HepG2 (cell line): ENCODE data around the gene LRP2. TPM values are rescaled to one million over a fixed set of nuclear protein-coding genes. Genes with fewer than 3 reads are reported as not detected.

ENCODE experiments used
- ATAC-seq: fragments of 200-7000 bp; cut with Tn5 transposase; 3 replicates; pipeline ENCODE4 v1.9.1; 2020; ENCODE audit warnings: mild to moderate bottlenecking, moderate library complexity
- BruUV-seq: library from RNA; stranded (reverse); fragments of 400-500 nt; replicated peaks from 2 replicates; lab custom pipeline; 2021; lab: Mats Ljungman, UMichigan
- CTCF ChIA-PET: fragments of 300-600 bp; formaldehyde crosslinking; extraction: SDS; loops from one replicate; lab custom pipeline; 2021; ENCODE audit warnings: low total read pairs, inconsistent platforms, low intra/inter-chr PET ratio; lab: Yijun Ruan, JAX
- POLR2A ChIA-PET: fragments of 350-600 bp; sonication (Branson Sonifier 250); formaldehyde crosslinking; loops from one replicate; lab custom pipeline; 2020; ENCODE audit warnings: antibody characterized with exemption, inconsistent platforms; lab: Yijun Ruan, JAX
- DNase-seq: peaks from one replicate; pipeline ENCODE4 v3.0.0-alpha.2; 2015; ENCODE audit warnings: low spot score
- FAIRE-seq: peaks from 3 replicates; lab custom pipeline; 2011; peaks lifted over from hg19 to GRCh38; lab: Jason Lieb, UNC
- H2AFZ ChIP-seq: one replicate; pipeline ENCODE4 v1.6.1; 2011; ENCODE audit warnings: low read length, inconsistent platforms
- H3K27ac ChIP-seq: fragments of 300-600 bp; 3 replicates; pipeline ENCODE4 v1.8.0; 2011; ENCODE audit warnings: mixed run types, mild to moderate bottlenecking, mixed read lengths, low read length, inconsistent platforms; ENCODE audit not compliant: insufficient read depth; ENCODE audit errors: extremely low read length
- H3K27me3 ChIP-seq, 2 experiments: fragments of 200-600 bp in 1 of 2; 2 replicates in 1 of 2; 3 replicates in 1 of 2; pipeline versions ENCODE4 v1.6.0 to v1.8.0; 2011; ENCODE audit warnings: low read length in 2 of 2, mild to moderate bottlenecking in 2 of 2, moderate library complexity in 2 of 2, inconsistent platforms in 1 of 2; ENCODE audit not compliant: insufficient read depth in 2 of 2, control insufficient read depth in 1 of 2
- H3K36me3 ChIP-seq, 2 experiments: fragments of 200-600 bp in 1 of 2; replicated peaks in 1 of 2; 2 replicates in 1 of 2; 3 replicates in 1 of 2; pipeline versions ENCODE4 v1.5.1 to v1.8.0; 2011; ENCODE audit warnings: low read length in 2 of 2, inconsistent platforms in 1 of 2; ENCODE audit not compliant: insufficient read depth in 2 of 2, control insufficient read depth in 1 of 2
- H3K4me1 ChIP-seq: 2 replicates; pipeline ENCODE4 v1.5.1; 2012; ENCODE audit warnings: low read length, inconsistent platforms; ENCODE audit not compliant: insufficient read depth
- H3K4me2 ChIP-seq: 2 replicates; pipeline ENCODE4 v1.6.0; 2011; ENCODE audit warnings: low read depth, low read length, inconsistent platforms
- H3K4me3 ChIP-seq, 3 experiments: fragments of 200-600 bp in 1 of 3; sonication (generic), shearing (Covaris generic) in 1 of 3; replicated peaks in 1 of 3; 2 replicates each; pipeline ENCODE4 v1.5.1; 2011 to 2016; ENCODE audit warnings: low read length in 3 of 3, inconsistent platforms in 2 of 3, low read depth in 2 of 3, mild to moderate bottlenecking in 2 of 3, control low read depth in 1 of 3, mixed read lengths in 1 of 3; ENCODE audit not compliant: insufficient read depth in 1 of 3
- H3K79me2 ChIP-seq: one replicate; pipeline ENCODE4 v1.6.1; 2011; ENCODE audit warnings: low read length, inconsistent platforms; ENCODE audit not compliant: insufficient read depth
- H3K9ac ChIP-seq: 2 replicates; pipeline ENCODE4 v1.6.0; 2011; ENCODE audit warnings: mild to moderate bottlenecking, low read depth, low read length, inconsistent platforms; ENCODE audit not compliant: insufficient read depth
- H3K9me3 ChIP-seq: 2 replicates; pipeline ENCODE4 v1.5.1; 2012; ENCODE audit warnings: mild to moderate bottlenecking, low read length
- H4K20me1 ChIP-seq: 2 replicates; pipeline ENCODE4 v1.6.0; 2011; ENCODE audit warnings: inconsistent platforms, mild to moderate bottlenecking, low read length, moderate library complexity; ENCODE audit not compliant: insufficient read depth
- ATF3 ChIP-seq: sonication (generic); formaldehyde crosslinking; IDR thresholded peaks from 2 replicates; pipeline ENCODE4 v1.4.0; 2020; ENCODE audit warnings: missing genetic modification reagents
- BCL6 ChIP-seq: IDR thresholded peaks from 2 replicates; pipeline ENCODE4 v1.6.1; 2016; ENCODE audit warnings: missing genetic modification reagents, missing compliant biosample characterization
- GTF3A ChIP-seq: sonication (generic); formaldehyde crosslinking; conservative IDR thresholded peaks from 2 replicates; pipeline ENCODE4 v1.4.0; 2020; ENCODE audit warnings: mild to moderate bottlenecking, missing genetic modification reagents
- HBP1 ChIP-seq: IDR thresholded peaks from 2 replicates; pipeline ENCODE4 v1.6.1; 2016; ENCODE audit warnings: low read depth, control low read depth
- HHEX ChIP-seq: IDR thresholded peaks from 2 replicates; pipeline ENCODE4 v1.6.1; 2016; ENCODE audit warnings: control low read depth
- HNF4A ChIP-seq: sonication (generic); formaldehyde crosslinking; IDR thresholded peaks from 2 replicates; pipeline ENCODE4 v1.4.0; 2020; ENCODE audit warnings: missing genetic modification reagents
- HOXA3 ChIP-seq: sonication (generic); formaldehyde crosslinking; IDR thresholded peaks from 2 replicates; pipeline ENCODE4 v1.5.0; 2020; ENCODE audit warnings: missing genetic modification reagents
- ISL2 ChIP-seq: sonication (generic); formaldehyde crosslinking; IDR thresholded peaks from 2 replicates; pipeline ENCODE4 v1.5.0; 2020; ENCODE audit warnings: missing genetic modification reagents
- JUNB ChIP-seq: sonication (generic); formaldehyde crosslinking; IDR thresholded peaks from 2 replicates; pipeline ENCODE4 v1.8.0; 2022; ENCODE audit warnings: missing genetic modification reagents, mild to moderate bottlenecking, borderline replicate concordance
- MIER2 ChIP-seq: IDR thresholded peaks from 2 replicates; pipeline ENCODE4 v1.6.1; 2016; ENCODE audit warnings: missing biosample characterization, missing genetic modification reagents
- SATB2 ChIP-seq: sonication (generic); formaldehyde crosslinking; IDR thresholded peaks from 2 replicates; pipeline ENCODE4 v1.5.0; 2020; ENCODE audit warnings: missing genetic modification reagents
- SNAPC2 ChIP-seq: sonication (generic); formaldehyde crosslinking; IDR thresholded peaks from 2 replicates; pipeline ENCODE4 v1.8.1; 2022; ENCODE audit warnings: mild to moderate bottlenecking, missing genetic modification reagents
- ZNF382 ChIP-seq: sonication (generic); formaldehyde crosslinking; IDR thresholded peaks from 2 replicates; pipeline ENCODE4 v1.5.0; 2020; ENCODE audit warnings: missing genetic modification reagents, mild to moderate bottlenecking, borderline replicate concordance
- ZNF879 ChIP-seq: sonication (generic); formaldehyde crosslinking; IDR thresholded peaks from 2 replicates; pipeline ENCODE4 v1.8.1; 2023; ENCODE audit warnings: missing genetic modification reagents
- WGBS: methylation state at CpG from one replicate; pipeline ENCODE4 v1.1.6; 2017; ENCODE audit warnings: low lambda C conversion rate; 5-methylcytosine and 5-hydroxymethylcytosine counted together
- in situ Hi-C: cut with HindIII; loops from 2 replicates; pipeline ENCODE4 v1.10.0; 2017; ENCODE audit warnings: low pct_unique_long_range_greater_than_20kb; ENCODE audit not compliant: extremely low pct_ligation_motif_present
- intact Hi-C: fragments of 100-400 bp; cut with micrococcal nuclease; formaldehyde crosslinking; loops from one replicate; pipeline ENCODE4 v1.10.0; 2022; ENCODE audit not compliant: unreplicated experiment
- polyA plus RNA-seq, 8 experiments: library from polyadenylated mRNA; depleted of rRNA in 3 of 8; stranded (reverse) in 7 of 8; unstranded in 1 of 8; fragments of >200 nt; fragmentation: Illumina TruSeq in 4 of 8; extraction: Trizol in 4 of 8; gene quantifications; 2 replicates each; pipeline versions ENCODE4 v1.2.1 to v1.2.3, GENCODE V29; 2011 to 2016; ENCODE audit warnings: low read depth in 4 of 8, missing spikeins in 1 of 8, mixed read lengths in 1 of 8; ENCODE audit not compliant: insufficient read depth in 1 of 8
- total RNA-seq, 5 experiments: library from RNA; depleted of rRNA; stranded (reverse); fragments of >200 nt; fragmentation: Illumina TruSeq; extraction: Trizol; gene quantifications; 2 replicates each; pipeline ENCODE4 v1.2.3, GENCODE V29; 2016; ENCODE audit warnings: low read depth in 1 of 5
- TF ChIP-seq, protein P1 (sequence below): sonication (generic); formaldehyde crosslinking; IDR thresholded peaks from 2 replicates; pipeline ENCODE4; 2020; ENCODE audit warnings: missing genetic modification reagents, mild to moderate bottlenecking, borderline replicate concordance

The LRP2 gene
- total and polyA plus RNA-seq, 2 of the 13 experiments (the other 11 are each of a cell fraction or from before 2014, with no cell fraction given) = 0.03 to 0.15 TPM

DNA sequence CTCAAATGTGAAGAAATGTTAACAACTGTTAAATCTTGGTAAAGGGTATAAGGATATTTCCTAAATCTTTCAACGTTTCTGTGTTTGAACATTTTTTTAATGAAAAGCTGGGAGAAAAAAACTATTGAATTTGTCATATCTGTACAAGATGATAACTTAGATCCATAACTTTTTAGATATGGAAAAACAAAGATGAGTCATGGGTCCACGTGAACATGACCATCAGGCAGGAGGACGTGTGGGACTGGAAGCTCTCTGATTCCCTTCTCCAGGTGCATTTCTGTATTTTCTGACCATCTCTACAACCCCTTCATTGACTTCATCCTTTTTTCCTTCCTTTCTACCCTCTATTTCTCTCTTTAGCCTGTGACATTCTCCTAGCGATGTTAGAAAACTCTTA, 151.4 kb downstream of the LRP2 start:
- Histone ChIP-seq H3K9me3 (no peaks in the 10 kb centered on the region), H3K27me3 (peaks cover 0 to 10% of the 10 kb centered on the region in 2 experiments; a peak in 1 of 5 replicates), H3K79me2 (no peaks in the 10 kb centered on the region), H2AFZ (no peak overlapping the region), H3K4me3 (no peak overlapping the region), H3K4me2 (no peak overlapping the region), H4K20me1 (no peaks in the 10 kb centered on the region), H3K36me3 (no peaks in the 10 kb centered on the region), H3K27ac (no peak overlapping the region), H3K9ac (no peak overlapping the region), H3K4me1 (no peaks in the 10 kb centered on the region)
- in situ Hi-C loops = no loop called here
- ATAC-seq (no peak), DNase-seq (no peak), FAIRE-seq (no peak)
- ChIA-PET POLR2A (no interaction called here), CTCF (no interaction called here)
- intact Hi-C loops = no loop called here
- no TSS peak for BruUV-seq
- TF ChIP-seq HHEX (CRISPR knock-in tag) (no peak), HBP1 (CRISPR knock-in tag) (no peak), SATB2 (CRISPR knock-in tag) (no peak), BCL6 (CRISPR knock-in tag) (no peak), GTF3A (CRISPR knock-in tag) (no peak), SNAPC2 (CRISPR knock-in tag) (no peak), MIER2 (CRISPR knock-in tag) (no peak), HNF4A (CRISPR knock-in tag) (no peak), HOXA3 (CRISPR knock-in tag) (no peak), ISL2 (CRISPR knock-in tag) (no peak), ATF3 (no peak), JUNB (CRISPR knock-in tag) (no peak), ZNF382 (CRISPR knock-in tag) (no peak), ZNF879 (CRISPR knock-in tag) (no peak)
- TF ChIP-seq, protein P1, sequence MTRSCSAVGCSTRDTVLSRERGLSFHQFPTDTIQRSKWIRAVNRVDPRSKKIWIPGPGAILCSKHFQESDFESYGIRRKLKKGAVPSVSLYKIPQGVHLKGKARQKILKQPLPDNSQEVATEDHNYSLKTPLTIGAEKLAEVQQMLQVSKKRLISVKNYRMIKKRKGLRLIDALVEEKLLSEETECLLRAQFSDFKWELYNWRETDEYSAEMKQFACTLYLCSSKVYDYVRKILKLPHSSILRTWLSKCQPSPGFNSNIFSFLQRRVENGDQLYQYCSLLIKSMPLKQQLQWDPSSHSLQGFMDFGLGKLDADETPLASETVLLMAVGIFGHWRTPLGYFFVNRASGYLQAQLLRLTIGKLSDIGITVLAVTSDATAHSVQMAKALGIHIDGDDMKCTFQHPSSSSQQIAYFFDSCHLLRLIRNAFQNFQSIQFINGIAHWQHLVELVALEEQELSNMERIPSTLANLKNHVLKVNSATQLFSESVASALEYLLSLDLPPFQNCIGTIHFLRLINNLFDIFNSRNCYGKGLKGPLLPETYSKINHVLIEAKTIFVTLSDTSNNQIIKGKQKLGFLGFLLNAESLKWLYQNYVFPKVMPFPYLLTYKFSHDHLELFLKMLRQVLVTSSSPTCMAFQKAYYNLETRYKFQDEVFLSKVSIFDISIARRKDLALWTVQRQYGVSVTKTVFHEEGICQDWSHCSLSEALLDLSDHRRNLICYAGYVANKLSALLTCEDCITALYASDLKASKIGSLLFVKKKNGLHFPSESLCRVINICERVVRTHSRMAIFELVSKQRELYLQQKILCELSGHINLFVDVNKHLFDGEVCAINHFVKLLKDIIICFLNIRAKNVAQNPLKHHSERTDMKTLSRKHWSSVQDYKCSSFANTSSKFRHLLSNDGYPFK (CRISPR knock-in tag) = no peak
- WGBS = 18% methylated on average over 4 of the region's 4 CpGs
